Esophagus squamous epithelium (tissue), 4 donors: ENCODE results near the gene PRAME.

Experiments used
- POLR2A ChIP-seq, 4 donors: fragments of 450-650 bp; IDR thresholded peaks; one replicate each; pipeline ENCODE4 v1.6.1; 2017; ENCODE audit warnings: antibody characterized with exemption in 4 of 4, mild to moderate bottlenecking in 4 of 4, moderate library complexity in 3 of 4
- TF ChIP-seq, protein P1 (sequence below), 6 experiments: fragments of 450-650 bp in 4 of 6; fragments of 200-600 bp in 2 of 6; sonication (generic) in 2 of 6; IDR thresholded peaks; one replicate each; pipeline ENCODE4 v1.5.1; 2016 to 2019; ENCODE audit warnings: antibody characterized with exemption in 6 of 6, mild to moderate bottlenecking in 4 of 6, moderate library complexity in 4 of 6

DNA sequence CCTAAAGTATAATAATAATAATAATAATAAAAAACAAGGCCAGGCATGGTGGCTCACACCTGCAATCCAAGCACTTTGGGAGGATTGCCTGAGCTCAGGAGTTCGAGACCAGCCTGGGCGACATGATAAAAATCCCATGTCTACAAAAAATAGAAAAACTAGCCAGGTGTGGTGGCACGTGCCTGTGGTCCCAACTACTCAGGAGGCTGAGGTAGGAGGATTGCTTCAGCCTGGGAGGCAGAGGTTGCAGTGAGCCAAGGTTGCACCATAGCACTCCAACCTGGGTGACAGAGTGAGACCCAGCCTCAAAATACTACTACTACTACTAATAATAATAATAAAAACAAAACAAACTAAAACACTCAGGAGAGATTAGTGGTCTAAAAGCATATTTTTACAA lies 23.4 kb downstream of the PRAME start:
- TF ChIP-seq, protein P1, sequence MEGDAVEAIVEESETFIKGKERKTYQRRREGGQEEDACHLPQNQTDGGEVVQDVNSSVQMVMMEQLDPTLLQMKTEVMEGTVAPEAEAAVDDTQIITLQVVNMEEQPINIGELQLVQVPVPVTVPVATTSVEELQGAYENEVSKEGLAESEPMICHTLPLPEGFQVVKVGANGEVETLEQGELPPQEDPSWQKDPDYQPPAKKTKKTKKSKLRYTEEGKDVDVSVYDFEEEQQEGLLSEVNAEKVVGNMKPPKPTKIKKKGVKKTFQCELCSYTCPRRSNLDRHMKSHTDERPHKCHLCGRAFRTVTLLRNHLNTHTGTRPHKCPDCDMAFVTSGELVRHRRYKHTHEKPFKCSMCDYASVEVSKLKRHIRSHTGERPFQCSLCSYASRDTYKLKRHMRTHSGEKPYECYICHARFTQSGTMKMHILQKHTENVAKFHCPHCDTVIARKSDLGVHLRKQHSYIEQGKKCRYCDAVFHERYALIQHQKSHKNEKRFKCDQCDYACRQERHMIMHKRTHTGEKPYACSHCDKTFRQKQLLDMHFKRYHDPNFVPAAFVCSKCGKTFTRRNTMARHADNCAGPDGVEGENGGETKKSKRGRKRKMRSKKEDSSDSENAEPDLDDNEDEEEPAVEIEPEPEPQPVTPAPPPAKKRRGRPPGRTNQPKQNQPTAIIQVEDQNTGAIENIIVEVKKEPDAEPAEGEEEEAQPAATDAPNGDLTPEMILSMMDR (IDR thresholded peaks at IDR 0.05), result no peak
- no peak for TF ChIP-seq POLR2A (IDR thresholded peaks at IDR 0.05)
